ENCODE data around the gene PTGER4.
"Not testable (repeated sequence)": the region's sequence is repeated elsewhere in the genome, so short reads cannot be mapped to it uniquely, and the experiment has no call there.

The PTGER4 gene

DNA sequence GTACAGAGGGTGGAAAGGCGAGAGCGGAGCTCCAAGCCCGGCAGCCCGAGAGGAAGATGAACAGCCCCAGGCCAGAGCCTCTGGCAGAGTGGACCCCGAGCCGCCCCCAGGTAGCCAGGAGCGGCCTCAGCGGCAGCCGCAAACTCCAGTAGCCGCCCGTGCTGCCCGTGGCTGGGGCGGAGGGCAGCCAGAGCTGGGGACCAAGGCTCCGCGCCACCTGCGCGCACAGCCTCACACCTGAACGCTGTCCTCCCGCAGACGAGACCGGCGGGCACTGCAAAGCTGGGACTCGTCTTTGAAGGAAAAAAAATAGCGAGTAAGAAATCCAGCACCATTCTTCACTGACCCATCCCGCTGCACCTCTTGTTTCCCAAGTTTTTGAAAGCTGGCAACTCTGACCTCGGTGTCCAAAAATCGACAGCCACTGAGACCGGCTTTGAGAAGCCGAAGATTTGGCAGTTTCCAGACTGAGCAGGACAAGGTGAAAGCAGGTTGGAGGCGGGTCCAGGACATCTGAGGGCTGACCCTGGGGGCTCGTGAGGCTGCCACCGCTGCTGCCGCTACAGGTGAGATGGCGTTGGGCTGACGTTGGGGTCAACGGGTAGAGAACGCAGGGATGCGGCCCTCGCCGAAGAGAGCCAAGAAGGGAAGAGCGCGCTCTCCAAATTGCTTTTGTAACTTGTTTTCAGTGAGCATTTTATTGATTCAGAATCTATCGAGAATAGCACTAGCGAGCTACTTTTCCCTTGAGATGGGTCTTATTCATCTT lies at the start of gene PTGER4:
Gene PTGER4, plus strand, starts transcription at position 3 of the 769 bp plus-strand sequence. CDS start 1,079 bp downstream, outside the sequence.
- TF ChIP-seq CTCF (IDR thresholded peaks at IDR 0.05; ENCODE audit: low read depth, low read length) = no peak
- no peak for DNase-seq (ENCODE audit: low read depth in 2 of 2)

GRCh38 chr5:40630126-40630525 lies 49.6 kb upstream of the PTGER4 start:
- H3K4me3 ChIP-seq (replicated peaks in 1 of 2; ENCODE audit: low read depth in 2 of 2, low read length in 2 of 2) = no peak overlapping the region
- no peak for DNase-seq (ENCODE audit: low read depth in 2 of 2)
- no peak for TF ChIP-seq CTCF (IDR thresholded peaks at IDR 0.05; ENCODE audit: low read depth, low read length)

More for the DNA sequence above, at the start of gene PTGER4:
- peak within 1 kb of the TSS; percentile 71 to 86 for H3K4me3 ChIP-seq (replicated peaks in 1 of 2; ENCODE audit: low read depth in 2 of 2, low read length in 2 of 2)

DNA sequence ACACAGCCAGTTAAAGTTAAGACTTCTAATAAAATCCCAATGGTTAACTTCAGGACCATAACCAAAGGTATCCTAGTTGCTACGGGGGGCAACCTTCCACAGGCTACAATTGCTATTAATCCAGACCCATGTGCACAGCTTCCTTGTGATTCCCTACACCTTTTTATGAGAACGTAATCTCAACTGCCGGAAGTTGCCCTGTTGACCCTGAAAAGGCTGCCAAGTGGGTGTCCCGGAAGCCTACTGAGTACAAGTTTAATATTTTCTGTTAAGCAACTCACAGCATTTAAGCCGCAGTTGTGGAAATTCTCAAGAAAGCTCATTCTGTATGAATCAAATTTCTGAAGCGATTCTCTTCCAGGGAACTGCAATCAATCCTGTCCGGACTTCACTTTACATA lies 48.5 kb upstream of the PTGER4 start:
- H3K4me3 ChIP-seq (replicated peaks in 1 of 2; ENCODE audit: low read depth in 2 of 2, low read length in 2 of 2) = no peak overlapping the region
- DNase-seq (ENCODE audit: low read depth in 2 of 2) = no peak
- TF ChIP-seq CTCF (IDR thresholded peaks at IDR 0.05; ENCODE audit: low read depth, low read length) = no peak

DNA sequence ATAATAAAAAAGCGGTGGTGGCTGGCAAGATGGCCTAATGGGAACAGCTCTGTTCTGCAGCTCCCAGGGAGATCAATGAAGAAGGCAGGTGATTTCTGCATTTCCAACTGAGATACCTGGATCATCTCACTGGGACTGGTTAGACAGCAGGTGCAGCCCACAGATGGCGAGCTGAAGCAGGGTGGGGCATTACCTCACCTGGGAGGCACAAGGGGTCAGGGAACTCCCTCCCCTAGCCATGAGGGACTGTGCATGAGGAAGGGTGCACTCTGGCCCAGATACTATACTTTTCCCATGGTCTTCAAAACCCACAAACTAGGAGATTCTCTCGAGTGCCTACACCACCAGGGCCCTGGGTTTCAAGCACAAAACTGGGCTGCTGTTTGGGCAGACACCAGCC lies 45.6 kb upstream of the PTGER4 start:
- H3K4me3 ChIP-seq (replicated peaks in 1 of 2; ENCODE audit: low read depth in 2 of 2, low read length in 2 of 2) = no peak overlapping the region
- no peak for TF ChIP-seq CTCF (IDR thresholded peaks at IDR 0.05; ENCODE audit: low read depth, low read length)
- no peak for DNase-seq (ENCODE audit: low read depth in 2 of 2)

- no peak for TF ChIP-seq CTCF (IDR thresholded peaks at IDR 0.05; ENCODE audit: low read depth, low read length)
- no peak for DNase-seq (ENCODE audit: low read depth in 2 of 2)
- H3K4me3 ChIP-seq (replicated peaks in 1 of 2; ENCODE audit: low read depth in 2 of 2, low read length in 2 of 2) = no peak overlapping the region
Measured at GRCh38 chr5:40634593-40634992, 45.1 kb upstream of the PTGER4 start.

DNA sequence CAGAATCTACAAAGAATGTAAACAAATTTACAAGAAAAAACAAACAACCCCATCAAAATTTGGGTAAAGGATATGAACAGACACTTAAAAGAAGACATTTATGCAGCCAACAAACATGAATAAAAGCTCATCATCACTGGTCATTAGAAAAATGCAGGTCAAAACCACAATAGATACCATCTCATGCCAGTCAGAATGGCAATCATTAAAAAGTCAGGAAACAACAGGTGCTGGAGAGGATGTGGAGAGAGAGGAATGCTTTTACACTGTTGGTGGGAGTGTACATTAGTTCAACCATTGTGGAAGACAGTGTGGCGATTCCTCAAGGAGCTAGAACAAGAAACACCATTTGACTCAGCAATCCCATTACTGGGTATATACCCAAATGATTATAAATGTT lies 40.2 kb upstream of the PTGER4 start:
- DNase-seq (ENCODE audit: low read depth in 2 of 2); H3K4me3 ChIP-seq (replicated peaks in 1 of 2; ENCODE audit: low read depth in 2 of 2, low read length in 2 of 2): not testable (repeated sequence)

- no peak for DNase-seq (ENCODE audit: low read depth in 2 of 2)
- no peak overlapping the region for H3K4me3 ChIP-seq (replicated peaks in 1 of 2; ENCODE audit: low read depth in 2 of 2, low read length in 2 of 2)
- no peak for TF ChIP-seq CTCF (IDR thresholded peaks at IDR 0.05; ENCODE audit: low read depth, low read length)
Measured at GRCh38 chr5:40646266-40646665, 33.4 kb upstream of the PTGER4 start.
